Gastrocnemius medialis (tissue), 4 donors: ENCODE results near the gene NPIPA8.
"Not testable (repeated sequence)": the region's sequence is repeated elsewhere in the genome, so short reads cannot be mapped to it uniquely, and the experiment has no call there.

Experiments used
- CTCF ChIP-seq, 5 experiments: fragments of 450-650 bp in 3 of 5; fragments of 200-600 bp in 2 of 5; sonication (generic) in 2 of 5; IDR thresholded peaks in 4 of 5; conservative IDR thresholded peaks in 1 of 5; 1 replicate in 4 of 5; 2 replicates in 1 of 5; pipeline ENCODE4 v1.5.1; 2016 to 2019; ENCODE audit warnings: antibody characterized with exemption in 5 of 5, mild to moderate bottlenecking in 3 of 5, moderate library complexity in 3 of 5
- POLR2A ChIP-seq, 2 donors: fragments of 450-650 bp; IDR thresholded peaks; one replicate each; pipeline ENCODE4 v1.6.1; 2017; ENCODE audit warnings: antibody characterized with exemption in 2 of 2, mild to moderate bottlenecking in 2 of 2, moderate library complexity in 2 of 2

GRCh38 chr16:18307241-18307640, 29.3 kb downstream of the NPIPA8 start:
- not testable (repeated sequence) for TF ChIP-seq CTCF (IDR thresholded peaks at IDR 0.05 in 4 of 5, conservative IDR thresholded peaks at IDR 0.05 in 1 of 5); POLR2A (IDR thresholded peaks at IDR 0.05)
